Upper lobe of left lung (tissue), 4 donors: Measurements from ENCODE around the gene UBE2I.

Experiments
- EP300 ChIP-seq, 4 donors: sonication (generic); formaldehyde crosslinking; IDR thresholded peaks; one replicate each; pipeline ENCODE4 v1.5.1; 2017; ENCODE audit warnings: antibody characterized with exemption in 4 of 4, control low read depth in 2 of 4
- POLR2A ChIP-seq, 4 donors: fragments of 450-650 bp; IDR thresholded peaks; one replicate each; pipeline ENCODE4 v1.5.1; 2016 to 2017; ENCODE audit warnings: antibody characterized with exemption in 4 of 4, mild to moderate bottlenecking in 2 of 4
- POLR2AphosphoS5 ChIP-seq, 2 donors: sonication (generic); formaldehyde crosslinking; IDR thresholded peaks; one replicate each; pipeline ENCODE4 v1.5.1; 2017; ENCODE audit warnings: antibody characterized with exemption in 2 of 2
- TF ChIP-seq, protein P1 (sequence below), 6 experiments: fragments of 450-650 bp in 4 of 6; fragments of 200-600 bp in 2 of 6; sonication (generic) in 2 of 6; IDR thresholded peaks; one replicate each; pipeline ENCODE4 v1.5.1; 2016 to 2019; ENCODE audit warnings: antibody characterized with exemption in 6 of 6

DNA sequence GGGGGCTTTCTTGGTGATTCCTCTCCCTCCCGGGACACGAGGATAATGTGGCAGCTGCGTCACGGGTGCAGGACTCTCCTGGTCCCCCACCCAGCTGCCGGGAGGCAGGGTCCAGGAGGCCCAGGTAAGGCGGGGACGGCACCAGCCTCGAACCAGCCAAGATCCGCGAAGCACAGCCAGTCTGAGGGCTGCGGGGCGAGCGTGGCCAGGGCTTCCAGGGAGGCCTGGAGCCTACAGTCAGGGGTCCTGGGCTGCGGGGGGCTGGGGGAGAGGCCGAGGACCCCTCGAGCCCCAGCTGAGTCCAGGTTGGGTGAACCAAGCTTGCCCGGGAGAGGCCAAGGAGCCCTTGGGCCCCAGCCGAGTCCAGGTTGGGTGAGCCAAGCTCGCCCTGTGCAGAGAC is 43.6 kb upstream of the UBE2I start:
- TF ChIP-seq POLR2AphosphoS5 (IDR thresholded peaks at IDR 0.05) = no peak
- TF ChIP-seq POLR2A (IDR thresholded peaks at IDR 0.05) = no peak
- TF ChIP-seq, protein P1, sequence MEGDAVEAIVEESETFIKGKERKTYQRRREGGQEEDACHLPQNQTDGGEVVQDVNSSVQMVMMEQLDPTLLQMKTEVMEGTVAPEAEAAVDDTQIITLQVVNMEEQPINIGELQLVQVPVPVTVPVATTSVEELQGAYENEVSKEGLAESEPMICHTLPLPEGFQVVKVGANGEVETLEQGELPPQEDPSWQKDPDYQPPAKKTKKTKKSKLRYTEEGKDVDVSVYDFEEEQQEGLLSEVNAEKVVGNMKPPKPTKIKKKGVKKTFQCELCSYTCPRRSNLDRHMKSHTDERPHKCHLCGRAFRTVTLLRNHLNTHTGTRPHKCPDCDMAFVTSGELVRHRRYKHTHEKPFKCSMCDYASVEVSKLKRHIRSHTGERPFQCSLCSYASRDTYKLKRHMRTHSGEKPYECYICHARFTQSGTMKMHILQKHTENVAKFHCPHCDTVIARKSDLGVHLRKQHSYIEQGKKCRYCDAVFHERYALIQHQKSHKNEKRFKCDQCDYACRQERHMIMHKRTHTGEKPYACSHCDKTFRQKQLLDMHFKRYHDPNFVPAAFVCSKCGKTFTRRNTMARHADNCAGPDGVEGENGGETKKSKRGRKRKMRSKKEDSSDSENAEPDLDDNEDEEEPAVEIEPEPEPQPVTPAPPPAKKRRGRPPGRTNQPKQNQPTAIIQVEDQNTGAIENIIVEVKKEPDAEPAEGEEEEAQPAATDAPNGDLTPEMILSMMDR (IDR thresholded peaks at IDR 0.05) = no peak
- TF ChIP-seq EP300 (IDR thresholded peaks at IDR 0.05) = no peak
